ENCODE results near the gene CDC42. TPM values are rescaled to one million over a fixed set of nuclear protein-coding genes. Genes with fewer than 3 reads are reported as not detected.

CDC42 gene
- polyA plus RNA-seq, 2 donors, result 100 to 138 TPM

- no peak overlapping the region for H3K4me3 ChIP-seq (ENCODE audit: low read depth in 1 of 2, low read length in 2 of 2)
- WGBS, 2 donors, result 79 to 83% methylated on average over 3 of the region's 3 CpGs
- no peaks in the 10 kb centered on the region for H3K27me3 ChIP-seq (ENCODE audit: control insufficient read depth in 1 of 2, insufficient read depth in 2 of 2, low read length in 2 of 2)
- no peak overlapping the region for H3K27ac ChIP-seq (ENCODE audit: low read depth in 2 of 2, low read length in 1 of 2)
- peaks cover 0 to 31% of the 10 kb centered on the region in 2 donors for H3K36me3 ChIP-seq (ENCODE audit: control insufficient read depth in 2 of 2, insufficient read depth in 2 of 2, low read length in 1 of 2)
- peaks cover 6 to 13% of the 10 kb centered on the region in 2 donors for H3K4me1 ChIP-seq (ENCODE audit: control insufficient read depth in 2 of 2, insufficient read depth in 2 of 2, low read length in 1 of 2)
- no peaks in the 10 kb centered on the region for H3K9me3 ChIP-seq (ENCODE audit: control insufficient read depth in 2 of 2, insufficient read depth in 1 of 2, low read depth in 1 of 2, low read length in 1 of 2)
Measured at GRCh38 chr1:22111620-22112019, 59.1 kb downstream of the CDC42 start.

- Histone ChIP-seq H3K27me3 (ENCODE audit: control insufficient read depth in 1 of 2, insufficient read depth in 2 of 2, low read length in 2 of 2) (no peaks in the 10 kb centered on the region), H3K27ac (ENCODE audit: low read depth in 2 of 2, low read length in 1 of 2) (no peak overlapping the region), H3K4me1 (ENCODE audit: control insufficient read depth in 2 of 2, insufficient read depth in 2 of 2, low read length in 1 of 2) (peaks cover 6 to 17% of the 10 kb centered on the region in 2 donors), H3K36me3 (ENCODE audit: control insufficient read depth in 2 of 2, insufficient read depth in 2 of 2, low read length in 1 of 2) (peaks cover 0 to 31% of the 10 kb centered on the region in 2 donors), H3K4me3 (ENCODE audit: low read depth in 1 of 2, low read length in 2 of 2) (no peak overlapping the region), H3K9me3 (ENCODE audit: control insufficient read depth in 2 of 2, insufficient read depth in 1 of 2, low read depth in 1 of 2, low read length in 1 of 2) (no peaks in the 10 kb centered on the region)
- WGBS, 2 donors, result 76 to 79% methylated on average over 3 of the region's 3 CpGs
Measured at GRCh38 chr1:22112554-22112953, 60.0 kb downstream of the CDC42 start.

DNA sequence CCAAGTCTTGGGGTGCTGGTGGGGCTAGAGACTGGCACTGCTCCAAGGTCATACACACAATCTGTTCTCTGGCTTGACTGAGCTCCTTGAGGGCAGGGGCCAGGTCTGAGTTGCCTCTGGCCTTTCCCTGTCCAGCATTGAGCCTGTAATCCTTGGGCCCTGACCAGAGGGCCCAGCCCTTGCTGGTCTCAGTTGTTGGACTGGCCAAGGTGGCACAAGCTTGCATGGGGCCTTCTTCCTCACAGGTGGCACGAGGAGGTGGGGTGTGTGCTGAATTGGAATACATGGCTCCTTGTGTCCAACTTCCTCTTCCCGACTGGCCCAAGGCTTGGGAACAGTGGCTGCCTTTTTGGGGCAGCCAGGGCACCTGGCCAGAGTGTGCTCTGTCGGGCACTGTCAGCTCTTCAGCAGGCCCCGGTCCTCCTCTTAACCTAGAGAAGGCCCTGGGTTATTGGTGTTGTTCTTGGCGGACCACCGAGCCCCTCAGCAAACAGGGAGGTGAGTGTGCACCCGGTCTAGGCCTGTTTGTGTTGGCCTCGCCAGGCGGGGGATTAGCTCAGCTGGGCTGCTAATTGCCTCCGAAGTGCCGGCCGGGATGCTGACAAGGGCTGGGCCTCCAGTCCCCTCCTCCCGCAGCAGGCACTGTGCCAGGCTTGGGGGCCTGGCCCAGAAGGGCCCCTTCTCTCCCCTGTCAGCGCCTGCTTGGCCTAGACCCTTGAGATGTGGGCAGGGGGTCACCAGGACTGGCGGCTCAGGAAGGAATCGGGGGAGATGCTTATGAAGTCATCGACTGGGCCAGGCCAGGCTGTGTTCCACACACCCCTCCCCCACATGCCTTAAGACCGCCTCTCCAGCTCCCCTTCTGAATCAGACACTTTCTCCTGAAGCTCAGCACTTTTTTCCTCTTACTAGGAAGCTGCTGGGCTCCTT, 61.8 kb downstream of the CDC42 start:
- H3K36me3 ChIP-seq (ENCODE audit: control insufficient read depth in 2 of 2, insufficient read depth in 2 of 2, low read length in 1 of 2), result peaks cover 0 to 30% of the 10 kb centered on the region in 2 donors
- no peak overlapping the region for H3K4me3 ChIP-seq (ENCODE audit: low read depth in 1 of 2, low read length in 2 of 2)
- H3K4me1 ChIP-seq (ENCODE audit: control insufficient read depth in 2 of 2, insufficient read depth in 2 of 2, low read length in 1 of 2), result peaks cover 6 to 28% of the 10 kb centered on the region in 2 donors
- H3K9me3 ChIP-seq (ENCODE audit: control insufficient read depth in 2 of 2, insufficient read depth in 1 of 2, low read depth in 1 of 2, low read length in 1 of 2), result no peaks in the 10 kb centered on the region
- peak overlapping the region in 1 of 2 donors; percentile 0 for H3K27ac ChIP-seq (ENCODE audit: low read depth in 2 of 2, low read length in 1 of 2)
- no peaks in the 10 kb centered on the region for H3K27me3 ChIP-seq (ENCODE audit: control insufficient read depth in 1 of 2, insufficient read depth in 2 of 2, low read length in 2 of 2)
- WGBS, 2 donors, result 43 to 47% methylated on average over 14 to 18 of the region's 18 CpGs

DNA sequence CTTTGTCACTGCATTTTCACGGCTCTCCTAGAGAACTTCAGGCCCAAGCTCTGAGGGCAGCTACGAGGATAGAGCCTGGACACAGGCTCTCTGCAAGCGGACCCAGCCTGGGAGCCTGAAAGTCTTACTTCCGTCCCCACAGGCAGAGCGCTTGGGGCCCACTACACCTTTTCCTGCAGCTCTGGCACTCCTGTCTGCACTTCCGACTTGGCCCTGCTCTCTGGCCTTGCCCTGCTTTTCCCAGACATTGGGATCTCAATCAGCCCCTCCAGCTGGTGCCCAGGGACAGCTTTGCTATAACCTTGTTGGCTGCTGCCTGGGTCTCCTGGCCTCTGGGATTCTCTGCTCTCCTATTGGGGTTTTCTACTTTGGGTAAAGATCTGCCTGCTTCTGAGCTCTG, 62.8 kb downstream of the CDC42 start:
- H3K27ac ChIP-seq (ENCODE audit: low read depth in 2 of 2, low read length in 1 of 2), result no peak overlapping the region
- no peak overlapping the region for H3K4me3 ChIP-seq (ENCODE audit: low read depth in 1 of 2, low read length in 2 of 2)
- peaks cover 0 to 32% of the 10 kb centered on the region in 2 donors for H3K36me3 ChIP-seq (ENCODE audit: control insufficient read depth in 2 of 2, insufficient read depth in 2 of 2, low read length in 1 of 2)
- H3K4me1 ChIP-seq (ENCODE audit: control insufficient read depth in 2 of 2, insufficient read depth in 2 of 2, low read length in 1 of 2), result peaks cover 6 to 28% of the 10 kb centered on the region in 2 donors
- 83 to 84% methylated on average over 6 of the region's 6 CpGs for WGBS, 2 donors
- no peaks in the 10 kb centered on the region for H3K27me3 ChIP-seq (ENCODE audit: control insufficient read depth in 1 of 2, insufficient read depth in 2 of 2, low read length in 2 of 2)
- H3K9me3 ChIP-seq (ENCODE audit: control insufficient read depth in 2 of 2, insufficient read depth in 1 of 2, low read depth in 1 of 2, low read length in 1 of 2), result no peaks in the 10 kb centered on the region

DNA sequence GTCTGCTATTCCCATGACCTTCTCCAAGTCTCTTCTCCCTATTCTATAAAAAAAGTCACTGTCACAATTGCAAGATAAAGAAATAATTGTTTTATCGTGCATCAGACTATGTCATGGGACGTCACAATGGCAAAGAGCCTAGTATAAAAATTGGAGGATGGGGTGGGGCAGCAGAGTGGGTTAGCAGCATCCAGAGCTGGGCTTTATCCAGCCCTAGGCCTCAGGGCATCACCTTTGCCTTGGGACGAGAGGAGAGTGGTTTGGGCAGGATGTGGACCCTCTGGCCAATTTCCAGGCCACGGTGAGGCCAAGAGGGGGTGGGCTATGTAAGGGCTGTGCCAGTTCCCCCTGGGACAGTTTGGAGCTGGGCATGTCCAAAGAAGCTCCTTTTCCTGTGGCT, 64.7 kb downstream of the CDC42 start:
- no peak overlapping the region for H3K4me3 ChIP-seq (ENCODE audit: low read depth in 1 of 2, low read length in 2 of 2)
- peaks cover 6 to 28% of the 10 kb centered on the region in 2 donors for H3K4me1 ChIP-seq (ENCODE audit: control insufficient read depth in 2 of 2, insufficient read depth in 2 of 2, low read length in 1 of 2)

GRCh38 chr1:22117851-22118250, 65.3 kb downstream of the CDC42 start:
- no peak overlapping the region for H3K27ac ChIP-seq (ENCODE audit: low read depth in 2 of 2, low read length in 1 of 2)
- H3K4me1 ChIP-seq (ENCODE audit: control insufficient read depth in 2 of 2, insufficient read depth in 2 of 2, low read length in 1 of 2), result peaks cover 2 to 31% of the 10 kb centered on the region in 2 donors
- no peaks in the 10 kb centered on the region for H3K27me3 ChIP-seq (ENCODE audit: control insufficient read depth in 1 of 2, insufficient read depth in 2 of 2, low read length in 2 of 2)
- 65 to 68% methylated on average over 5 of the region's 5 CpGs for WGBS, 2 donors
- H3K4me3 ChIP-seq (ENCODE audit: low read depth in 1 of 2, low read length in 2 of 2), result no peak overlapping the region
- H3K9me3 ChIP-seq (ENCODE audit: control insufficient read depth in 2 of 2, insufficient read depth in 1 of 2, low read depth in 1 of 2, low read length in 1 of 2), result no peaks in the 10 kb centered on the region
- H3K36me3 ChIP-seq (ENCODE audit: control insufficient read depth in 2 of 2, insufficient read depth in 2 of 2, low read length in 1 of 2), result peaks cover 0 to 33% of the 10 kb centered on the region in 2 donors

More for the DNA sequence above, 64.7 kb downstream of the CDC42 start:
- H3K27me3 ChIP-seq (ENCODE audit: control insufficient read depth in 1 of 2, insufficient read depth in 2 of 2, low read length in 2 of 2), result no peaks in the 10 kb centered on the region
- H3K27ac ChIP-seq (ENCODE audit: low read depth in 2 of 2, low read length in 1 of 2), result no peak overlapping the region
- WGBS, 2 donors, result 29 to 50% methylated on average over 4 of the region's 4 CpGs
- H3K36me3 ChIP-seq (ENCODE audit: control insufficient read depth in 2 of 2, insufficient read depth in 2 of 2, low read length in 1 of 2), result peaks cover 0 to 38% of the 10 kb centered on the region in 2 donors
- H3K9me3 ChIP-seq (ENCODE audit: control insufficient read depth in 2 of 2, insufficient read depth in 1 of 2, low read depth in 1 of 2, low read length in 1 of 2), result no peaks in the 10 kb centered on the region

- WGBS, 2 donors, result 68 to 70% methylated on average over 8 of the region's 8 CpGs
- no peaks in the 10 kb centered on the region for H3K27me3 ChIP-seq (ENCODE audit: control insufficient read depth in 1 of 2, insufficient read depth in 2 of 2, low read length in 2 of 2)
- H3K36me3 ChIP-seq (ENCODE audit: control insufficient read depth in 2 of 2, insufficient read depth in 2 of 2, low read length in 1 of 2), result peaks cover 0 to 30% of the 10 kb centered on the region in 2 donors
- peak overlapping the region; percentile 51 to 54 for H3K27ac ChIP-seq (ENCODE audit: low read depth in 2 of 2, low read length in 1 of 2)
- no peak overlapping the region for H3K4me3 ChIP-seq (ENCODE audit: low read depth in 1 of 2, low read length in 2 of 2)
- peaks cover 2 to 35% of the 10 kb centered on the region in 2 donors for H3K4me1 ChIP-seq (ENCODE audit: control insufficient read depth in 2 of 2, insufficient read depth in 2 of 2, low read length in 1 of 2)
- no peaks in the 10 kb centered on the region for H3K9me3 ChIP-seq (ENCODE audit: control insufficient read depth in 2 of 2, insufficient read depth in 1 of 2, low read depth in 1 of 2, low read length in 1 of 2)
Measured at GRCh38 chr1:22118291-22118992, 65.9 kb downstream of the CDC42 start.

GRCh38 chr1:22119626-22120468, 67.3 kb downstream of the CDC42 start:
- peak overlapping the region in 1 of 2 donors; percentile 18 for H3K27ac ChIP-seq (ENCODE audit: low read depth in 2 of 2, low read length in 1 of 2)
- no peak overlapping the region for H3K4me3 ChIP-seq (ENCODE audit: low read depth in 1 of 2, low read length in 2 of 2)
- H3K36me3 ChIP-seq (ENCODE audit: control insufficient read depth in 2 of 2, insufficient read depth in 2 of 2, low read length in 1 of 2), result peaks cover 0 to 26% of the 10 kb centered on the region in 2 donors
- peaks cover 0 to 34% of the 10 kb centered on the region in 2 donors for H3K4me1 ChIP-seq (ENCODE audit: control insufficient read depth in 2 of 2, insufficient read depth in 2 of 2, low read length in 1 of 2)
- 90 to 91% methylated on average over 44 of the region's 44 CpGs for WGBS, 2 donors
- H3K27me3 ChIP-seq (ENCODE audit: control insufficient read depth in 1 of 2, insufficient read depth in 2 of 2, low read length in 2 of 2), result no peaks in the 10 kb centered on the region
- no peaks in the 10 kb centered on the region for H3K9me3 ChIP-seq (ENCODE audit: control insufficient read depth in 2 of 2, insufficient read depth in 1 of 2, low read depth in 1 of 2, low read length in 1 of 2)

- Histone ChIP-seq H3K4me3 (ENCODE audit: low read depth in 1 of 2, low read length in 2 of 2) (no peak overlapping the region), H3K27ac (ENCODE audit: low read depth in 2 of 2, low read length in 1 of 2) (no peak overlapping the region), H3K27me3 (ENCODE audit: control insufficient read depth in 1 of 2, insufficient read depth in 2 of 2, low read length in 2 of 2) (no peaks in the 10 kb centered on the region), H3K4me1 (ENCODE audit: control insufficient read depth in 2 of 2, insufficient read depth in 2 of 2, low read length in 1 of 2) (peaks cover 0 to 34% of the 10 kb centered on the region in 2 donors), H3K9me3 (ENCODE audit: control insufficient read depth in 2 of 2, insufficient read depth in 1 of 2, low read depth in 1 of 2, low read length in 1 of 2) (no peaks in the 10 kb centered on the region), H3K36me3 (ENCODE audit: control insufficient read depth in 2 of 2, insufficient read depth in 2 of 2, low read length in 1 of 2) (peaks cover 0 to 24% of the 10 kb centered on the region in 2 donors)
- WGBS, 2 donors, result 75 to 81% methylated on average over 11 of the region's 11 CpGs
Measured at GRCh38 chr1:22120469-22120790, 67.9 kb downstream of the CDC42 start.
